A673 (cell line): Measurements from ENCODE around the gene WHAMM. TPM values are rescaled to one million over a fixed set of nuclear protein-coding genes. Genes with fewer than 3 reads are reported as not detected.

Experiments used
- BruUV-seq: library from RNA; stranded (reverse); fragments of 400-500 nt; replicated peaks from 2 replicates; lab custom pipeline; 2021; lab: Mats Ljungman, UMichigan
- CTCF ChIA-PET: fragments of 300-600 bp; sonication (Branson Sonifier 250); formaldehyde crosslinking; loops from one replicate; lab custom pipeline; 2022; ENCODE audit warnings: antibody characterized with exemption; lab: Charles Lee
- POLR2A ChIA-PET: fragments of 300-600 bp; sonication (Branson Sonifier 250); formaldehyde crosslinking; loops from one replicate; lab custom pipeline; 2022; ENCODE audit warnings: antibody characterized with exemption; ENCODE audit not compliant: low non-redundant PET; lab: Charles Lee
- DNase-seq: peaks from one replicate; pipeline ENCODE4 v3.0.0-alpha.2; 2015; ENCODE audit warnings: low spot score
- H3K27ac ChIP-seq: fragments of 200-600 bp; sonication (generic); 2 replicates; pipeline ENCODE4 v1.5.1; 2016; ENCODE audit warnings: mixed run types, low read depth, mild to moderate bottlenecking, mixed read lengths, antibody characterized with exemption, low read length; ENCODE audit not compliant: poor library complexity, severe bottlenecking
- H3K27me3 ChIP-seq: fragments of 200-600 bp; sonication (generic); replicated peaks from 2 replicates; pipeline ENCODE4 v1.6.1; 2017; ENCODE audit warnings: mixed run types, low read depth, mild to moderate bottlenecking, mixed read lengths, antibody characterized with exemption, low read length; ENCODE audit not compliant: insufficient read depth, poor library complexity
- H3K36me3 ChIP-seq: fragments of 200-600 bp; sonication (generic); 2 replicates; pipeline ENCODE4 v1.6.1; 2016; ENCODE audit warnings: mixed run types, mild to moderate bottlenecking, mixed read lengths, antibody characterized with exemption, low read length; ENCODE audit not compliant: insufficient read depth, poor library complexity, severe bottlenecking
- H3K4me1 ChIP-seq: fragments of 200-600 bp; sonication (generic); 2 replicates; pipeline ENCODE4 v1.6.1; 2017; ENCODE audit warnings: mixed run types, mild to moderate bottlenecking, mixed read lengths, antibody characterized with exemption, low read length; ENCODE audit not compliant: insufficient read depth, poor library complexity, severe bottlenecking
- H3K4me3 ChIP-seq: fragments of 200-600 bp; sonication (generic); 2 replicates; pipeline ENCODE4 v1.5.1; 2016; ENCODE audit warnings: low read depth, mixed run types, mild to moderate bottlenecking, mixed read lengths, low read length; ENCODE audit not compliant: poor library complexity, severe bottlenecking
- H3K9me3 ChIP-seq: fragments of 200-600 bp; sonication (generic); 2 replicates; pipeline ENCODE4 v1.6.1; 2016; ENCODE audit warnings: mixed run types, low read depth, mild to moderate bottlenecking, mixed read lengths, antibody characterized with exemption, low read length; ENCODE audit not compliant: poor library complexity, severe bottlenecking
- CTCF ChIP-seq: fragments of 300-800, 200-600 bp; sonication (generic); conservative IDR thresholded peaks from 2 replicates; pipeline ENCODE4 v1.5.1; 2017; ENCODE audit warnings: low read depth, mild to moderate bottlenecking, antibody characterized with exemption, low read length, moderate library complexity, mixed read lengths
- EZH2 ChIP-seq: fragments of 200-600 bp; sonication (generic); IDR thresholded peaks from 2 replicates; pipeline ENCODE4 v1.6.1; 2017; ENCODE audit warnings: borderline replicate concordance, low read depth, mild to moderate bottlenecking, mixed read lengths, antibody characterized with exemption, low read length; ENCODE audit not compliant: poor library complexity, severe bottlenecking
- intact Hi-C: fragments of 100-400 bp; cut with micrococcal nuclease; formaldehyde crosslinking; loops from one replicate; pipeline ENCODE4 v1.10.0; 2022; ENCODE audit not compliant: unreplicated experiment
- total RNA-seq: library from RNA; stranded (reverse); gene quantifications from 2 replicates; pipeline ENCODE4 v1.2.3, GENCODE V29; 2021

The WHAMM gene
- total RNA-seq, 1 experiment from 2014 or later: 5.1 TPM

DNA sequence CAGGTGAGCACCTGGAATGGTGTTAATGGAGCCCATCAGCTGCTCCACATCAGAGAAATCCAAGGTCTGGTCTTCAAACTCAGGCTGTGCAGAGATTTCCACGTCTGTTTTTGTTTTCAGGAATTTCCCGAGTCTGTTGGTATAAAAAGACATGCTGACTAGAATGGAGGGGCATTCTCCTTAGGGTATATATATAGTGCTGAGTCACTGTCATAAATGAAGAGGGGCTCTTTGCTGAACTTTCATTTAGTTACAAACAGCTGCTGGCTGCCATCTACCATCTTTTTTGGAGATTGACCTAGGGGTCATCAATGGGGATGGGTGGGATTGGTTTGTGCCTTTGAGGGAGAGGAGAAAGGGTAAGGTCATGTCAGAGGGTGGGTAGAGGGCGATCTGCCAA lies 30.7 kb upstream of the WHAMM start:
- CTCF ChIA-PET: no interaction called here
- intact Hi-C loops: no loop called here

DNA sequence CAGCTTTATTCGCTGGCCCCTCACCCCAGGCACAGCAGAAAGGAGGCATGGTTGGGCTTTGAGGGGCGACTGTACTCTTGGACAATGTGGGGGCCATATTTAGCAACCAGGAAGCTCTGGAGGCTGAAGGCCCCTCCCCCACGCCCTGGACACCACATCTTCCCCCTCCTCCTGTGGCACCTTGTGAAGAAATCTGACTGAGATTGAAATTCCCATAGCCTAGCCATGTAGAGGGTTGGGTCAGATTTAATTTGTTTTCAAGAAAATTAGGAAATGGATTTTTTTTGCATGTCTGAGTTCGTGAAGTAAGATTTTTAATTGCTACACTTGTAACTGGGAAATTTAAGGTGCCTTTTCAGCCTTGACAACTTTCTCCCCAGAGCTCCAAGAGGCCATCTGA lies 28.1 kb upstream of the WHAMM start:
- Histone ChIP-seq H3K36me3 (no peaks in the 10 kb centered on the region), H3K9me3 (peaks cover 6% of the 10 kb centered on the region), H3K4me1 (no peaks in the 10 kb centered on the region), H3K27me3 (no peaks in the 10 kb centered on the region), H3K4me3 (no peak overlapping the region), H3K27ac (no peak overlapping the region)
- no peak for DNase-seq
- TF ChIP-seq EZH2: no peak
- no peak for TF ChIP-seq CTCF
- intact Hi-C loops: no loop called here
- CTCF ChIA-PET: no interaction called here
- no TSS peak for BruUV-seq
- POLR2A ChIA-PET: no interaction called here

More for the DNA sequence above, 30.7 kb upstream of the WHAMM start:
- Histone ChIP-seq H3K9me3 (peaks cover 7% of the 10 kb centered on the region), H3K36me3 (no peaks in the 10 kb centered on the region), H3K27me3 (no peaks in the 10 kb centered on the region), H3K27ac (no peak overlapping the region), H3K4me1 (no peaks in the 10 kb centered on the region), H3K4me3 (no peak overlapping the region)
- DNase-seq: no peak
- TF ChIP-seq CTCF: no peak
- TF ChIP-seq EZH2: no peak
- BruUV-seq: no TSS peak
- POLR2A ChIA-PET: no interaction called here

- TF ChIP-seq CTCF: no peak
- no peak for TF ChIP-seq EZH2
- ChIA-PET CTCF (no interaction called here), POLR2A (no interaction called here)
- H3K27ac ChIP-seq: no peak overlapping the region
- intact Hi-C loops: no loop called here
- no peaks in the 10 kb centered on the region for H3K36me3 ChIP-seq
- H3K27me3 ChIP-seq: no peaks in the 10 kb centered on the region
- BruUV-seq: no TSS peak
- no peak for DNase-seq
- H3K9me3 ChIP-seq: no peaks in the 10 kb centered on the region
- no peak overlapping the region for H3K4me3 ChIP-seq
- no peaks in the 10 kb centered on the region for H3K4me1 ChIP-seq
Observed at GRCh38 chr15:82788496-82788895, 20.9 kb upstream of the WHAMM start.
